GM18526 (cell line): Measurements from ENCODE around the gene TCTN1.
A peak's percentile ranks its signal among the peaks of the same experiment; 100 is the strongest.

ENCODE experiments used
- POLR2A ChIP-seq: IDR thresholded peaks from 3 replicates; pipeline ENCODE4 v1.6.1; 2011; ENCODE audit not compliant: insufficient read length; ENCODE audit errors: extremely low read depth

Gene TCTN1

DNA sequence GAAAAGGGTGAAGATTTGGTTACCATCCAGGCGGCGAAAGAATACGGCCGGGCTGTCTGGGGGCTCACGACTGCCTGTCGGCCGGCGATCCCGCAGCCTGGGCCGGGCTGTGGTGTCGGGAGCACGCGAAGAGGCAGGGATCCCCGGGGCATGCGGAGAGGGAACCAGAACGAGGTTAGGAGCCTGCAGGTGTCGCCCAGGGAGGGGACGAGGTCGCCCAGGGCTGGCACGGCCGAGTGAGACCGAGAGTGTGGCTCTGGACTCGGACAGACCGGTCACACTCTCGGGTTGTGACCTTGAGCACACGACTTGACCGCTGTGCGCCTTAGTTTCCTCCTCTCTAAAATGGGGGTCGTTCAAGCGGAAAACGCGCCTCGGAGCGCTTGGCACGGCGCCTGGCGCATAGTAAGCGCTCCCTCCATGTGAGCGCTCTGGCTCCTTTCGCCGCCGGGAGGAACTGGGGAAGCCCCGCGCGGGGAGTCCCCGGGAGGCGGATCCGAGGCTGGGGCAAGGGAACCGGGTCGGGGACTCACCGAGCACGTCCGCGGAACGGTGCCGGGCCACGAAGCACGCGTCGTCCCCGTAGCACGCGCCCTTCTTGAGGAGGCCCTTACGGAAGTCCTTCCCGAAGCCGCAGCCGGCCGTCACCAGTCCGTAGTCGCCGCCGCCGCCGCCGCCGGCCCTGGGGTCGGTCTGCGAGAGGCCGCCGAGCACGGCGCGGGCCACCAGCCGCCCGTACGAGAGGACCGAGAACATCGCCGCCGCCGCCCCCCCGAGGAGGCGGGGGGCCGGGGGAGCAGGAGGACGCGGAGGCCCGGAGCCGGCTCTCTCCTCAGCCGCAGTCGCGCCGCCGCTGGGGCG lies 31.4 kb upstream of the TCTN1 start:
- TF ChIP-seq POLR2A, result peak; percentile 28

DNA sequence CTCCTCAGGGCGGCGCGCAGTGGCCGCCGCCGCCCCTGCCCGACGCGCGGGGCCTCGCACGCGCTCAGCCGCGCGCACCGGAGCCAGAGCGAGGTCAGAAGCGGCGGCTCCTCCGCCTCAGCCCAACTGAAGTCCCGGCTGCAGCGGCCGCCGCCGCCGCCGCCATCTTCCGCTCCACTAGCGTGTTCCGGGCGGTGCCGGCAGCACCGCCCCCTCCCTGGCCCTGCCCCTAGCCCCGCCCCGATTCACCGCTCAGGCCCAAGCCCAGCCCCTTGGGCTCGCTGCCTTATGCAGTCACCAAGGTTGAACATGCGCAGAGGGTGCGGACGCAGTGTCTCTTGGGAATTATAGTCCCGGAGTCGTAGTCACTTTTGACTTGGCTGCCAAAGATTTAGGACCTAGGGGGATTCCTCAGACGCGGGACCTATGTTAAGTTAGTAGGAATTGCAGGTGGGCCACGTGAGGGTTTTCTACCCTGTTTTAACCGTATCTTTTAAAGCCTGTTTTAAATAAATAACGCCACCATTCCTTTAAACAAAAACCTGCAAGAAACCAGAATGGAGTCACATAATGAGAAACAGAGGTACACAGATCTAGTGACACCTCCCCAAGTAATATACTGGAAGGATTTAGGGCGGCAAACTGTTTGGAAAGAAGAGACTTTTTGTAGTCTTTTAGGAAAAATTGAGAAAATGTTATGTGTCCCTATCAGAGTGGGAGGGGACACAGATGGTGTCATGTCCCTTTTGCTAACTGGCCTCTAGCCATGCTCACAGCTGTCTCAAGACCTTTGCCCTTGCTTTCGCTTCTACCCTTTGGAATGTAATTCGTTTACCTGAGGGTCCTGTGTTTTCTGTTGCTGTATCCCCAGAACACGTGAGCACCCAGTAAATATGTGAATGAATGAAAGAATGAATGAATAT lies 30.5 kb upstream of the TCTN1 start, which contains the start of gene PPTC7:
PPTC7 (minus strand) TSS at position 182 of the 923 bp plus-strand sequence. CDS start 287 bp downstream, outside the sequence.
- peak; percentile 85 for TF ChIP-seq POLR2A

DNA sequence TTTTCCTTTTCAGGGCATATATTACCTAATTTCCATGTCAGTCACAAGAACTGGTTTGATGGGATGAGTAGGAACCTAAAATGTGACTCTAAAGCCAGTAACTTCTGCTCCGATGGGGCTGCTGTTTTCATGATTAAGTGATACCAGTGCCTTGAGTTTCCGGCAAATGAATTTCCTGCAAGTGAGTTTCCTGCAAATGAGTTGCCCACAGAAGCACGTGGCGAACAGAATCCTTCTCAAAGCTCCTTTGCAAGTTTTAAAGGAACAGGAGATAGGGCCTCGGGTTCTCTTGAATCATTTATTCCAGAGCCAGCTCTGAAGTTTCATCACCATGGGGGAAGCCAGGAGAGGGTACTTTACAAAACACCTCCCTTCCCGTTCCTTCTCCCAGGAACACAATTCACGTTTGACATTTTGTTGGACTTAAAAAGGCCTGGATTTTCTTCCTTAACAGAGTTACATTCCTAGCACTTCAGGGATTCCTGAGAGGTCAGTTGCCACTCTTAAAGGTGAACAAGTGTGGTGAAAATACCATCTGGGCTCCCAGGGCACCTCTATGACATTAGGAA lies 28.6 kb upstream of the TCTN1 start:
- no peak for TF ChIP-seq POLR2A

DNA sequence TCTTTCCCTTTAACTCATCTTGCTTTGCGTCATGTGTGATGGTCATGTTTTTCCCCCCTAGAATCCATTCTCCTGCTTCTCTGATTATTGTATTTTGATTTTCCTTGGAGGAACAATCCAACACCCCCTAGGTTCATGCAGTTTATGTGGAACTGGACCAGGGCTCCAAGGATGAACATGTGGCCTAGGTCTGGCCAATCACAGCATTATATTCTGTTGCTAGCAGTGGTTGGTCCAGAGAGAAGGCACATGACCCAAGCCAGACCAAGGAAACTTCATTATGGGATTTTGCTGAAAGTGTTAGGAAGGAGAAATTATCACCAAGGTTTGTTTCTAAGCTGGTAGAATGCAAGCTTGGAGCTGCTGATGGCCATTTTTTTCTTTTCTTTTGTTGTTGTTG lies 23.9 kb upstream of the TCTN1 start:
- no peak for TF ChIP-seq POLR2A

DNA sequence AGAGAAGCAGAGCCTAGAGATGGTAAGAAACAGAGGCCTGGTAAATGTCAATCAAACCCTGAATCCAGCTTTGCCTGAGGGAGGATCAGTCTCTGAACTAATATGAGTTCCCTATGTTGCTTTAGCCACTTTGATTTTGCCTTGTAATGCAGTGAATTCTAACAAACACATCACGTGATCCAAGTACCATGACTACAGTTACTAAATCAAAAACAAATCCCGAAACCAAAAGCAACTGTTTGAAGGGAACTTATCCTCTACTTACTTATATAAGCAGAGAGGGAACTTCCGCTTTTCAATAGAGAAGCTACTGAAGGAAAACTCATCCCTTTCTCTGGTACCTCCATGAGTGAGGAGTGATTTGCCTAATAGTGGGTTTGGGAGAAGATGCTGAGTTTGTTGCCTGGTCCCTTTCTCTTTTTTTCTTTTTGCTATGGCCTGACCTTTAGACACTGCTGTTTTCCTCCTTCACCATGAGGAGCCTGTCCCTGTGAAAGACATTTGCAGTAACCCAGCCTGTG lies 23.1 kb upstream of the TCTN1 start:
- TF ChIP-seq POLR2A, result no peak

DNA sequence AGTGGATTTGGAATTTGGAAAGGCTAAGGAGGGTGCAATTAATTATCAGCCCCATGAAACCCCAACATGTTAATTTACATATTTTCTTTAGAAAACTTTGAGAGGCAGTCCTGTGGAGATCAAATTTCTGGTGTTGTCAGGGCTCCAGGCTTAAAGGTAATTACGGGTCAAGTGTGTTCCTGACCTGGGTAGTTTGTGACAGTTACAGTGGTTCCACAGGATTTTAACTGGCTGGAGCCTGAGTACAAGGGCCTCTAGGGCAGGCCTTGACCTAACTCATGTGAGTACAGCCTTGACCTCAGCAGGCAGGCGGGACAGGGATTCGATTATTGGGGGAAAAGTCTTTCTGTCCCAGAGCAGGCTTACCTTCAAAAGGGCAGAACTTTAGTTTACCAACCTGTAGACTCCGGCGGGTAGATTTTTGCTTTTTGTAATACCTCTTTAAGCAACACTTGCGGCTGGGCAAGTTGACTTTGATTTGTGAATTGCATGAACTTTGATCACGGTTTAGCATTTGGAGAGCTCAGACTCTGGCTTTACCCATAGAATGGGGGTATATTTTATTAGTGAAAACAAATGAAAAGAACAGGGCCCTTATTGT lies 22.4 kb upstream of the TCTN1 start:
- TF ChIP-seq POLR2A, result no peak

DNA sequence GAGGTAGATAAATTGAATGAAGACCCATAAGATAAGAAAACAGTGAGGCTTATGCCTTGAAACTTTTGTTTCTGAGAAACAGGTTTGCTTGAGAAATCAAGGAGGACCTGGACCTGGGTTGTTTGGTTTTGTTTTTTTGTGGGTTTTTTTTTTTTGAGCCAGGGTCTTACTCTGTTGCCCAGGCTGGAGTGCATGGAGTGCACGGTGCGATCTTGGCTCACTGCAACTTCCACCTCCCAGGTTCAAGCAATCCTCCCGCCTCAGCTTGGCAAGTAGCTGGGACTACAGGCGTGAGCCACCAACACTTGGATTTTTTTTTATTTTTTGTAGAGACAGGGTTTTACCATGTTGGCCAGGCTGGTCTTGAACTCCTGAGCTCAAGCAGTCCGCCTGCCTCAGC lies 21.9 kb upstream of the TCTN1 start:
- no peak for TF ChIP-seq POLR2A

DNA sequence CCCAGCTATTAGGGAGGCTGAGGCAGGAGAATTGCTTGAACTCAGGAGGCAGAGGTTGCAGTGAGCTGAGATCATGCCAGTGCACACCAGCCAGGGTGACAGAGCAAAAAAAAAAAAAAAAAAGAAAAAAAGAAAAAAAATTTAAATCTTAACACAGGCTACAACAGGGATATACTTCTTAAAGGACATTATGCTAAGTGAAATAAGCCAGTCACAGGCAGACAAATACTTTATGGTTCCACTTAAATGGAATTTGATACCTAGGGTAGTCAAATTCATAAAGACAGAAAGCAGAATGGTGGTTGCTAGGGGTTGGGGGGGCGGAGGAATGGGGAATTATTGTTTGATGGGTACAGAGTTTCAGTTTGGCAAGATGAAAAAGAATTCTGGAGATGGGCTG lies 16.0 kb upstream of the TCTN1 start:
- no peak for TF ChIP-seq POLR2A

DNA sequence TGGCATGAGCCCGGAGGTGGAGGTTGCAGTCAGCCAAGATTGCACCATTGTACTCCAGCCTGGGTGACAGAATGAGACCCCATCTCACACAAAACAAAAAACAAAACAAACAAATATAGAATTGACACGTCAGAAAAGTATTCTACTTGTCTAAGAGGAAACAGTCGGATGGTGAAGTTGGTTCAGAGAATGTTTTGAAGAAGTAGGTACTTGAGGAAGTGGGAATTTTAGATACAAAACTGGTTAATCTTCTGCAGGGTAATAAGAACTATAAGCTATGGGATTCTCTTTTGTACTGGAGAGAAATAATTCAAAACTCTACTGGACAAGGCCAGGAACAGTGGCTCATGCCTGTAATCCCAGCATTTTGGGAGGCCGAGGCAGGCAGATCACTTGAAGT lies 14.6 kb upstream of the TCTN1 start:
- TF ChIP-seq POLR2A, result no peak

DNA sequence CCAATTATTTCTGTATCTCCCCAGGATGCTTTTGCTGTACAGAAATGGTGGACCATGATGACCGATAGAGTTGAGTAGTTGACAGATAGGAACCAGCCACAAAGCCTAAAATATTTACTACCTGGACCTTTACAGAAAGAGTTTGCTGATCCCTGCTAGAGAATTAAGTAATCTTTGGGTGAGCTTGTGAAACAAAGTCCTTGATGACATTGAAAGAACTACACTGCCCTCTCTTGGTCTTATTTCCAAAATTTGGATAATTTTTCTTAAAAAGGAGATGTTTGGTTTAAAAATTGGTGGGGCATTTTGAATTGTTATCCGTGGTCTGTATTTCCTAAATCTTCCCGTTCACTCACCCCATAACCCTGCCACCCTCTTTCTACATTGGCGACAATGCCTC lies 13.7 kb upstream of the TCTN1 start:
- TF ChIP-seq POLR2A, result no peak

DNA sequence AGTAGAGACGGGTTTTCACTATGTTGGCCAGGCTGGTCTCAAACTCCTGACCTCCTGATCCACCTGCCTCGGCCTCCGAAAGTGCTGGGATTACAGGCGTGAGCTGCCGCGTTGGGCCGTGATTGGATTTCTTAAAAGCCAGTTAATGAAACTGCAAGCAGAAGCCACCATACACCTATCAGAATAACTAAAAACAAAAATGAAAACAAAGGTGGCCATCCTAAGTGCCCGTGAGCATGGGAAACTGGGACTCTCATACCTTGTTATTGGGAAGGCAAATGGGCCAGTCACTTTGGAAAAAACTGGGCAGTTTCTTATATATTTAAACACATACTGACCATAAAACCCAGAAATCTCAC lies 7.7 kb upstream of the TCTN1 start:
- TF ChIP-seq POLR2A, result no peak

DNA sequence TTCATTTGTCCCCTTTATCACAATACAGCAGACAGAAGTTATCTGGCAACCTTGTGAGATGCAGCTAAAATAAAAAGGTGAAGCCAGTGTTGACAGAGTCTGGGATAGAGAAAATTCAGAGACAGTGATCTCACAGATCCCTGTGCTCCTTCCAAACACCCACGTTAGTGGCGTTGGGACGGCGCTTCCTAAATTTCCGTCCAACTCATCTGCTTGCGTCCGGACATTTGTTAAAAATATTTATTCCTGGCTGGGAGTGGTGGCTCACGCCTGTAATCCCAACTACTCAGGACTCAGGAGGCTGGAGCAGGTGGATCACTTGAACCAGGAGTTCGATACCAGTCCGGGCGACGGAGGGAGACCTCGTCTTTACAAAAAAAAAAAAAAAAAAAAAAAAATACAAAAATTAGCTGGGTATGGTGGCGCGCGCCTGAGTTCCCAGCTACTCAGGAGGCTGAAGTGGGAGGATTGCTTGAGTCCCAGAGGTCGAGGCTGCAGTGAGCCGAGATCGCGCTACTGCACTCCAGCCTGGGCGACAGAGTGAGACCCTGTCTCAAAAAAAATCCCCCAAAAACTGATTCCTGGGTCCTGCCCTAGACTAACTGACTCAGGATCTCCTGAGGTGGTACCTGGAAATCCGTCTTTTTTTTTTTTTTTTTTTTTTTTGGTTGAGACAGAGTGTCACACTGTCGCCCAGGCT lies 708 bp upstream of the TCTN1 start:
- no peak for TF ChIP-seq POLR2A

DNA sequence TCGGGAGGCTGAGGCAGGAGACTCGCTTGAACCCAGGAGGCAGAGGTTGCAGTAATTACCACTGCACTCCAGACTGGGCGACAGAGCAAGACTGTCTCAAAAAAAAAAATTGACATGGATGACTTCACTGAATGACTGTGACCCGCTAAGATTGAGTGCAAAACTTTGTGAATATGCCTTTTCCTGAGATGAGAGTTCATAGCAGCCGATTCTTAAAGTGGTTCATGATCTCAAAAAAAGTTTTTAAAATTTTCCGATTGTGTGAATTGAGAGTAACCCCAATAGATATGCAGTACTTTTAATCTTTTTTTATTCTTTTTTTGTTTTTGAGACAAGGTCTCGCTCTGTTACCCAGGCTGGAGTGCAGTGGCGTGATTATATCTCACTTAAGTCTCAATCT lies 1.2 kb downstream of the TCTN1 start:
- no peak for TF ChIP-seq POLR2A

DNA sequence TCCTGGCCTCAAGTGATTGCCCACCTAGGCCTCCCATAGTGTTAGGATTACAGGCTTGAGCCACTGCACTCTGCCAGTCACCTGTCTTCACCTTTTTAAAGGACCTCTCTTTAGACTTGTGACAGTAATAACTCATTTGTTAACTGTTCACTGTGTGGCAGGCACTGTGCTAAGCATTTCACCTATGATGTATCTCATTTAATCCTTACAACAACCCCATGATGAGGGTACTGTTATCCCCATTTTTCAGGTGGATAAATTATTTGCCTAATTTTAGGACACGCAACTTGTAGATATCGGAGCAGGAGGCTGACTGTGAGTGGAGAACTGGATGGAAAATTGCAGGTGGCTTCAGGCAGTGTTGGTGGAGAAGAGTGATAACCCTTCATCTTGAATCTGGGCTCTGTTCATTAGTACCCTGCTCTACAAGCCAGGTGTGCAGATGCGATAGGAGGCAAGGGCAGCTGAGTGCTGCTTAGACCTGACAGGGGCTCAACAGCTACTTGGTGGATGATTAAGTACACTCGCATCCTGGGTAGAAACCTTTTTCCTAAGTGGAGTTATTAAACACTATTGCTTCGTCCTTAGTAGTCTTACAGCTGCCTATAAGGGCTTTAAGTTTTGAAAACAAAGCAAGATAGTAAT lies 2.7 kb downstream of the TCTN1 start:
- TF ChIP-seq POLR2A, result no peak

DNA sequence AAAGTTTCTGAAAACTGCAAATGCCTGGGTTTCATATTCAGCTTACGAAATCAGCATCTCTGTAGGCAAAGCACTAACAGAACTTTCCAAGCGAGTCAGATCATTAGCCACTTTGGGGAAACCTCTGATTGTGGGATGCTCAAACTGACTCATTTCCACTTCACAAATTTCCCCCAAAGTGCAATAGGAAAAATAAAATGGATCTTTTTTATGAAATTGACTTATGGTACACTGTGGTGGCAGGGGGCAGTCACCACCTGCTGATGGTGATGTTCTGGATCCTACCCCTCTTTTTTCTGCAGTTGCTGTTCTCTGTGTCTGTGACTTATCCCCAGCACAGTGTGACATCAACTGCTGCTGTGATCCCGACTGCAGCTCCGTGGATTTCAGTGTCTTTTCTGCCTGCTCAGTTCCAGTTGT lies 5.6 kb downstream of the TCTN1 start:
- TF ChIP-seq POLR2A, result no peak

DNA sequence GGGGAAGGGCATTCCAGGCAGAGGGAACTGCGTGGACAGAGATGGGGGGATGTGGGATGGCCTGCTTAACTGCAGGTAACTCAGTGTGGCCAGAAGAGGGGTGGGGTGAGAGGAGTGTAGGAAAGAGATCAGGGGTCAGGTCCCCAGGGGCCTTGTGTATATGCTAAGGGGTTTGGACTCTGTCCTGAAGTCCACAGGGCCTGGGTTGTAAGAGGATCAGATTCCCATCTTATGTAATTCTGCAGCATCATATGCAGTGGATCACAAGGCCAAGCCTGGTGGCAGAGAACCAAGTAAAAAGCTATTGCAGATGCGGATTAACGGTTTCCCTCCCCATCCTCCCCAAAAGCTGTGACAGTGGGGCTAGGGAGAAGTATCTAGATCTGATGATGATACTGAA lies 8.7 kb downstream of the TCTN1 start:
- TF ChIP-seq POLR2A, result no peak
